IMR-90 (cell line): ENCODE data around the gene CAMTA1. TPM values are rescaled to one million over a fixed set of nuclear protein-coding genes. Genes with fewer than 3 reads are reported as not detected.

Experiments
- ATAC-seq: fragments of 200-7000 bp; cut with Tn5 transposase; 2 replicates; pipeline ENCODE4 v1.9.1; 2020; ENCODE audit warnings: low read depth, mild to moderate bottlenecking, moderate library complexity
- BruUV-seq: library from RNA; stranded (reverse); fragments of 400-500 nt; replicated peaks from 2 replicates; lab custom pipeline; 2021; lab: Mats Ljungman, UMichigan
- CTCF ChIA-PET: fragments of 300-600 bp; formaldehyde crosslinking; extraction: SDS; loops from one replicate; lab custom pipeline; 2021; ENCODE audit warnings: antibody characterized with exemption; lab: Yijun Ruan, JAX
- POLR2A ChIA-PET: fragments of 300-600 bp; sonication (Branson Sonifier 250); formaldehyde crosslinking; loops from one replicate; lab custom pipeline; 2022; ENCODE audit warnings: antibody characterized with exemption; ENCODE audit not compliant: unreplicated experiment; lab: Charles Lee
- DNase-seq: peaks from one replicate; pipeline ENCODE4 v3.0.0; 2013
- H2AFZ ChIP-seq: replicated peaks from 2 replicates; pipeline ENCODE3; 2013; ENCODE audit warnings: low read length, mild to moderate bottlenecking; ENCODE audit not compliant: poor library complexity
- H2AK5ac ChIP-seq: 2 replicates; pipeline ENCODE4 v1.6.1; 2013; ENCODE audit warnings: low read depth, low read length, inconsistent platforms
- H2AK9ac ChIP-seq: replicated peaks from 2 replicates; pipeline ENCODE3; 2013; ENCODE audit warnings: mild to moderate bottlenecking, low read depth, low read length, moderate library complexity; ENCODE audit not compliant: poor library complexity
- H2BK120ac ChIP-seq: 2 replicates; pipeline ENCODE4 v1.6.1; 2013; ENCODE audit warnings: low read depth, low read length, inconsistent platforms
- H2BK15ac ChIP-seq: 3 replicates; pipeline ENCODE4 v1.6.1; 2013; ENCODE audit warnings: low read depth, low read length, inconsistent platforms
- H2BK20ac ChIP-seq: 2 replicates; pipeline ENCODE4 v1.6.1; 2013; ENCODE audit warnings: low read depth, mild to moderate bottlenecking, inconsistent platforms, low read length, moderate library complexity
- H2BK5ac ChIP-seq: 2 replicates; pipeline ENCODE4 v1.6.1; 2013; ENCODE audit warnings: mild to moderate bottlenecking, low read depth, low read length, inconsistent platforms; ENCODE audit not compliant: poor library complexity, severe bottlenecking
- H3K14ac ChIP-seq: replicated peaks from 2 replicates; pipeline ENCODE4 v1.6.1; 2013; ENCODE audit warnings: low read depth, low read length, inconsistent platforms
- H3K18ac ChIP-seq: 2 replicates; pipeline ENCODE4 v1.6.1; 2013; ENCODE audit warnings: low read depth, low read length, control low read depth
- H3K23ac ChIP-seq: 2 replicates; pipeline ENCODE4 v1.6.1; 2013; ENCODE audit warnings: low read depth, low read length, inconsistent platforms
- H3K27ac ChIP-seq: 2 replicates; pipeline ENCODE4 v1.5.1; 2013; ENCODE audit warnings: mild to moderate bottlenecking, control low read depth, low read length; ENCODE audit not compliant: insufficient read depth
- H3K27me3 ChIP-seq: 2 replicates; pipeline ENCODE4 v1.6.1; 2013; ENCODE audit warnings: low read length; ENCODE audit not compliant: control insufficient read depth, insufficient read depth
- H3K36me3 ChIP-seq: 2 replicates; pipeline ENCODE4 v1.6.1; 2013; ENCODE audit warnings: low read length, mixed read lengths; ENCODE audit not compliant: control insufficient read depth, insufficient read depth
- H3K4ac ChIP-seq: 2 replicates; pipeline ENCODE4 v1.6.1; 2013; ENCODE audit warnings: low read depth, low read length, inconsistent platforms
- H3K4me1 ChIP-seq: 2 replicates; pipeline ENCODE4 v1.6.1; 2013; ENCODE audit warnings: low read length, mixed read lengths; ENCODE audit not compliant: control insufficient read depth, insufficient read depth
- H3K4me2 ChIP-seq: 2 replicates; pipeline ENCODE4 v1.6.1; 2013; ENCODE audit warnings: low read depth, mild to moderate bottlenecking, control low read depth, low read length, moderate library complexity
- H3K4me3 ChIP-seq: 2 replicates; pipeline ENCODE4 v1.5.1; 2013; ENCODE audit warnings: low read depth, mild to moderate bottlenecking, control low read depth, low read length, moderate library complexity; ENCODE audit not compliant: insufficient read depth
- H3K56ac ChIP-seq: 2 replicates; pipeline ENCODE4 v1.6.1; 2013; ENCODE audit warnings: low read length, inconsistent platforms; ENCODE audit not compliant: insufficient read depth; ENCODE audit errors: extremely low read depth
- H3K79me1 ChIP-seq, 2 experiments: 2 replicates each; pipeline ENCODE4 v1.6.1; 2013; ENCODE audit warnings: low read length in 2 of 2, inconsistent platforms in 1 of 2, low read depth in 1 of 2
- H3K9ac ChIP-seq: 2 replicates; pipeline ENCODE4 v1.6.1; 2013; ENCODE audit warnings: low read depth, low read length, control low read depth
- H3K9me1 ChIP-seq: 2 replicates; pipeline ENCODE4 v1.6.1; 2013; ENCODE audit warnings: low read length, inconsistent platforms; ENCODE audit not compliant: insufficient read depth
- H3K9me3 ChIP-seq: 2 replicates; pipeline ENCODE4 v1.6.1; 2013; ENCODE audit warnings: low read length; ENCODE audit not compliant: control insufficient read depth, insufficient read depth
- H4K20me1 ChIP-seq: 2 replicates; pipeline ENCODE4 v1.6.1; 2013; ENCODE audit warnings: low read length, inconsistent platforms; ENCODE audit not compliant: insufficient read depth
- H4K5ac ChIP-seq: 2 replicates; pipeline ENCODE4 v1.6.1; 2013; ENCODE audit warnings: mild to moderate bottlenecking, low read depth, low read length, control low read depth
- H4K8ac ChIP-seq, 2 experiments: 2 replicates each; pipeline ENCODE4 v1.6.1; 2013; ENCODE audit warnings: low read depth in 2 of 2, low read length in 2 of 2, control low read depth in 1 of 2, inconsistent platforms in 1 of 2
- H4K91ac ChIP-seq: 2 replicates; pipeline ENCODE4 v1.6.1; 2013; ENCODE audit warnings: low read depth, low read length, inconsistent platforms; ENCODE audit not compliant: insufficient read depth
- BHLHE40 ChIP-seq: fragments of 150-350 bp; IDR thresholded peaks from 2 replicates; pipeline ENCODE4 v1.6.1; 2016; ENCODE audit warnings: mild to moderate bottlenecking, low read depth, low read length
- CHD1 ChIP-seq: IDR thresholded peaks from 2 replicates; pipeline ENCODE4 v1.6.1; 2012; ENCODE audit warnings: low read depth, low read length, improper control_type of control experiment
- FOS ChIP-seq: fragments of 150-350 bp; IDR thresholded peaks from 2 replicates; pipeline ENCODE4 v1.6.1; 2016; ENCODE audit warnings: low read depth, low read length
- MAFK ChIP-seq: IDR thresholded peaks from 2 replicates; pipeline ENCODE4 v1.6.1; 2012; ENCODE audit warnings: low read depth, low read length, improper control_type of control experiment
- MAZ ChIP-seq: IDR thresholded peaks from 2 replicates; pipeline ENCODE4 v1.6.1; 2012; ENCODE audit warnings: low read depth, mild to moderate bottlenecking, low read length, improper control_type of control experiment, moderate library complexity, borderline replicate concordance
- MXI1 ChIP-seq: IDR thresholded peaks from 2 replicates; pipeline ENCODE4 v1.6.1; 2012; ENCODE audit warnings: low read depth, mild to moderate bottlenecking, low read length, moderate library complexity, borderline replicate concordance
- NFE2L2 ChIP-seq: fragments of 150-350 bp; IDR thresholded peaks from 2 replicates; pipeline ENCODE4 v1.6.1; 2016; ENCODE audit warnings: low read depth, mild to moderate bottlenecking, low read length
- POLR2A ChIP-seq: IDR thresholded peaks from 2 replicates; pipeline ENCODE4 v1.6.1; 2012; ENCODE audit warnings: mild to moderate bottlenecking, low read depth, low read length
- RAD21 ChIP-seq: IDR thresholded peaks from 2 replicates; pipeline ENCODE4 v1.6.1; 2012; ENCODE audit warnings: low read length, improper control_type of control experiment
- RFX5 ChIP-seq: IDR thresholded peaks from 2 replicates; pipeline ENCODE4 v1.8.0; 2012; ENCODE audit warnings: low read depth, mild to moderate bottlenecking, low read length, moderate library complexity
- SMC3 ChIP-seq: fragments of 150-350 bp; IDR thresholded peaks from 2 replicates; pipeline ENCODE4 v1.6.1; 2016; ENCODE audit warnings: low read depth, mild to moderate bottlenecking, antibody characterized with exemption, low read length, moderate library complexity
- WGBS, 2 experiments: methylation state at CpG; one replicate each; pipeline versions ENCODE4 v1.1.5 to v1.1.7; 2013; ENCODE audit warnings: missing lambda C conversion rate in 2 of 2; ENCODE audit not compliant: insufficient read length in 1 of 2; ENCODE audit errors: extremely low coverage in 2 of 2; 5-methylcytosine and 5-hydroxymethylcytosine counted together
- dilution Hi-C: fragments of 300-500 bp; cut with HindIII; formaldehyde crosslinking; loops from one replicate; pipeline ENCODE4 v1.14.3; 2018; ENCODE audit warnings: low sequenced_read_pairs; ENCODE audit not compliant: unreplicated experiment
- in situ Hi-C: fragments of 300-500 bp; cut with MboI; formaldehyde crosslinking; loops from 3 replicates; pipeline ENCODE4 v1.14.3; 2019; ENCODE audit warnings: low sequenced_read_pairs, inconsistent platforms, mixed read lengths
- intact Hi-C: fragments of 100-400 bp; cut with micrococcal nuclease; formaldehyde crosslinking; loops from 2 replicates; pipeline ENCODE4 v1.10.0; 2022
- polyA plus RNA-seq, 3 experiments: library from polyadenylated mRNA; depleted of rRNA; stranded (reverse); fragments of >200 nt; gene quantifications; 2 replicates each; pipeline ENCODE4 v1.2.3, GENCODE V29; 2012; ENCODE audit warnings: low replicate concordance in 1 of 3
- total RNA-seq: library from RNA; depleted of rRNA; stranded (reverse); fragments of >200 nt; gene quantifications from 2 replicates; pipeline ENCODE4 v1.2.3, GENCODE V29; 2012
- TF ChIP-seq, protein P1 (sequence below): fragments of 150-350 bp; IDR thresholded peaks from 2 replicates; pipeline ENCODE4 v1.6.1; 2016; ENCODE audit warnings: low read depth, mild to moderate bottlenecking, low read length, moderate library complexity, borderline replicate concordance
- TF ChIP-seq, protein P2 (sequence below): fragments of 150-350 bp; IDR thresholded peaks from 2 replicates; pipeline ENCODE4 v1.6.1; 2017; ENCODE audit warnings: mild to moderate bottlenecking, antibody characterized with exemption, low read length, low read depth

CAMTA1 gene
- total and polyA plus RNA-seq, 2 of the 4 experiments (the other 2 are of a cell fraction) = 35.5 to 74.3 TPM

- no peak for TF ChIP-seq CHD1
These were observed 180.1 kb downstream of the CAMTA1 start (continued) for GRCh38 chr1:6965083-6965934.

GRCh38 chr1:6965935-6966241, 180.6 kb downstream of the CAMTA1 start:
- no peak overlapping the region for H4K91ac ChIP-seq
- H4K8ac ChIP-seq = no peak overlapping the region
- H3K56ac ChIP-seq = no peak overlapping the region
- H3K4me3 ChIP-seq = no peak overlapping the region
- H3K4me2 ChIP-seq = no peak overlapping the region
- H2BK5ac ChIP-seq = no peak overlapping the region
- no peak overlapping the region for H3K18ac ChIP-seq
- no peak overlapping the region for H4K5ac ChIP-seq
- H3K36me3 ChIP-seq = no peaks in the 10 kb centered on the region
- in situ Hi-C loops = no loop called here
- no peak overlapping the region for H3K9ac ChIP-seq
- ATAC-seq (no peak), DNase-seq (no peak)
- dilution Hi-C loops = no loop called here
- H3K27me3 ChIP-seq = peaks cover 23% of the 10 kb centered on the region
- H3K23ac ChIP-seq = no peak overlapping the region
- intact Hi-C loops = no loop called here
- no peak overlapping the region for H3K4ac ChIP-seq
- no peak overlapping the region for H2AK9ac ChIP-seq
- no peak overlapping the region for H2BK15ac ChIP-seq
- H2AFZ ChIP-seq = no peak overlapping the region
- POLR2A ChIA-PET = no interaction called here
- H2BK20ac ChIP-seq = no peak overlapping the region
- no peaks in the 10 kb centered on the region for H3K79me1 ChIP-seq
- H3K4me1 ChIP-seq = peaks cover 3% of the 10 kb centered on the region; the same call in 1 of the 2 replicates
- no peak overlapping the region for H2BK120ac ChIP-seq
- no peaks in the 10 kb centered on the region for H3K9me3 ChIP-seq
- H4K20me1 ChIP-seq = no peaks in the 10 kb centered on the region
- H3K14ac ChIP-seq = no peak overlapping the region
- WGBS, 2 experiments = 82 to 100% methylated on average over 2 to 3 of the region's 7 CpGs
- H3K9me1 ChIP-seq = peaks cover 3% of the 10 kb centered on the region; the same call in 1 of the 2 replicates
- no TSS peak for BruUV-seq
- CTCF ChIA-PET = no interaction called here
- no peak overlapping the region for H3K27ac ChIP-seq
- no peak overlapping the region for H2AK5ac ChIP-seq
- TF ChIP-seq MAFK = no peak
- TF ChIP-seq MXI1 = no peak
- no peak for TF ChIP-seq POLR2A
- TF ChIP-seq RFX5 = no peak
- TF ChIP-seq, protein P1, sequence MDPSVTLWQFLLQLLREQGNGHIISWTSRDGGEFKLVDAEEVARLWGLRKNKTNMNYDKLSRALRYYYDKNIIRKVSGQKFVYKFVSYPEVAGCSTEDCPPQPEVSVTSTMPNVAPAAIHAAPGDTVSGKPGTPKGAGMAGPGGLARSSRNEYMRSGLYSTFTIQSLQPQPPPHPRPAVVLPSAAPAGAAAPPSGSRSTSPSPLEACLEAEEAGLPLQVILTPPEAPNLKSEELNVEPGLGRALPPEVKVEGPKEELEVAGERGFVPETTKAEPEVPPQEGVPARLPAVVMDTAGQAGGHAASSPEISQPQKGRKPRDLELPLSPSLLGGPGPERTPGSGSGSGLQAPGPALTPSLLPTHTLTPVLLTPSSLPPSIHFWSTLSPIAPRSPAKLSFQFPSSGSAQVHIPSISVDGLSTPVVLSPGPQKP = no peak
- TF ChIP-seq FOS = no peak
- TF ChIP-seq BHLHE40 = no peak
- no peak for TF ChIP-seq CHD1
- TF ChIP-seq MAZ = no peak
- TF ChIP-seq, protein P2, sequence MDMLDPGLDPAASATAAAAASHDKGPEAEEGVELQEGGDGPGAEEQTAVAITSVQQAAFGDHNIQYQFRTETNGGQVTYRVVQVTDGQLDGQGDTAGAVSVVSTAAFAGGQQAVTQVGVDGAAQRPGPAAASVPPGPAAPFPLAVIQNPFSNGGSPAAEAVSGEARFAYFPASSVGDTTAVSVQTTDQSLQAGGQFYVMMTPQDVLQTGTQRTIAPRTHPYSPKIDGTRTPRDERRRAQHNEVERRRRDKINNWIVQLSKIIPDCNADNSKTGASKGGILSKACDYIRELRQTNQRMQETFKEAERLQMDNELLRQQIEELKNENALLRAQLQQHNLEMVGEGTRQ = no peak
- no peak for TF ChIP-seq NFE2L2
- TF ChIP-seq SMC3 = no peak
- no peak for TF ChIP-seq RAD21
